GM21529 (cell line): ENCODE data around the gene CCDC74B.
"Not testable (repeated sequence)": the region's sequence is repeated elsewhere in the genome, so short reads cannot be mapped to it uniquely, and the experiment has no call there.

ENCODE experiments used
- ATAC-seq: cut with Tn5 transposase; IDR thresholded peaks from one replicate; pipeline ENCODE4 v1.9.1; 2021; ENCODE audit not compliant: unreplicated experiment

CCDC74B gene

DNA sequence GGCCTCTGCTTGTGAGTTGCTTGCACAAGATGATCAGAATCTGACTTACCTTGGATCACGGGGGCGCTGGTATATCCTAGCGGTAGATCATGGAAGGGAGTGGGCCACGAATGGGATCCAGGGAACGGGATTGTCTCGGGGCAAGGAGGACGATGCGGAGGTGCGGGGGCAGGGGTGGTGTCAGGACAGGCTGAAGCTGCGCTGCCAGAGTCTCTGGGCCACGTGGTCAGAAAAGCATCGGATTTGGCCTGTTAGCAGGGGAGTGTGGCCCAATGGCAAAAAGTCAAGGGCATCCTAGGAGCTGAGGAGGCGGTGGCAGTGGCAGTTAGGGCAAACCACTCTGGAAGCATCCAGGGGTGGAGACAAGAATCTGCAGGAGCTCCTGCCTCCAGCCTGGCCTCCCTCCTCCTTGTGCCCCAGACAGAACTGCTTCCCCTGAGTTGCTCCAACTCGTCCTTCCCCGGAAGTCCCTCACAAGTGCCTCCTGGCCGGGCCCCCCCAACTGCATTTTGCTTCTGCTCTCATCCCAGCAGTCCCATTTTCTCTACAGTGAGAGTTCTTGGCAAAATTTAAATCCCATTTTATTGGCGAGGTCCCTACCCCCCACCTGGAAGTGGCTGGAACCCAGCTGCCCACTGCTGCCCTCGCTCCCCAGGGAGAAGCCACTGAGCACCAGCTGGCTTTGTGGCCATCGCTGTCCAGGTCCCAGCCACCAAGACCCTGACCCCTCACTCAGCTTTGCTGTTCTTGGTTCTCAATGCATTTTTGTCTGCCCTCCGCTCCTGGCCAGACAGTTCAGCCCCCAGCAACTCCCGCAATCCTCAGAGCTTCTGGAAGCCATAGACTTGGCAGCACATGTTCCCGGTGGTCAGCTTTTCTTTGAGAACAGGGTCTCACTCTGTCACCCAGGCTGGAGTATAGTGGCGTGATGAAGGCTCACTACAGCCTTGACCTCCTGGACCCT is 5.6 kb upstream of the CCDC74B start:
- ATAC-seq: no peak

DNA sequence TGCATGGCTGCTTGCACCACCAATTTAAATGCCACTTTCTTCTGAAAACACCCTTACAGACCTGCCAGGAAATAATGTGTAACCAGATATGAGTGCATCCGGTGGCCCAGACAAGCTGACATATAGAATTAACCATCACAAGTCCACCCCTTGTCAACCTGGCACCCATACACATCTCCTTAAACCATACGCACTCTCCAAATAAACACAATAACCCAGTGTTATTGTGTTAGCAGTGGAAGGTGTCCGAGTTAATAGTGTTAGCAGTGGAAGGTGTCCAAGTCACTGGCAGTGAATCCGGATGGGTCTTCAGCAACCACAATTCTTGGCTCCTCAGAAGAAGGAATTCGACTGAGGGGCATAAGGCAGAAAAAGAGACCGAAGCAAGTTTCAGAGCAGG is 3.6 kb upstream of the CCDC74B start:
- ATAC-seq: not testable (repeated sequence)

DNA sequence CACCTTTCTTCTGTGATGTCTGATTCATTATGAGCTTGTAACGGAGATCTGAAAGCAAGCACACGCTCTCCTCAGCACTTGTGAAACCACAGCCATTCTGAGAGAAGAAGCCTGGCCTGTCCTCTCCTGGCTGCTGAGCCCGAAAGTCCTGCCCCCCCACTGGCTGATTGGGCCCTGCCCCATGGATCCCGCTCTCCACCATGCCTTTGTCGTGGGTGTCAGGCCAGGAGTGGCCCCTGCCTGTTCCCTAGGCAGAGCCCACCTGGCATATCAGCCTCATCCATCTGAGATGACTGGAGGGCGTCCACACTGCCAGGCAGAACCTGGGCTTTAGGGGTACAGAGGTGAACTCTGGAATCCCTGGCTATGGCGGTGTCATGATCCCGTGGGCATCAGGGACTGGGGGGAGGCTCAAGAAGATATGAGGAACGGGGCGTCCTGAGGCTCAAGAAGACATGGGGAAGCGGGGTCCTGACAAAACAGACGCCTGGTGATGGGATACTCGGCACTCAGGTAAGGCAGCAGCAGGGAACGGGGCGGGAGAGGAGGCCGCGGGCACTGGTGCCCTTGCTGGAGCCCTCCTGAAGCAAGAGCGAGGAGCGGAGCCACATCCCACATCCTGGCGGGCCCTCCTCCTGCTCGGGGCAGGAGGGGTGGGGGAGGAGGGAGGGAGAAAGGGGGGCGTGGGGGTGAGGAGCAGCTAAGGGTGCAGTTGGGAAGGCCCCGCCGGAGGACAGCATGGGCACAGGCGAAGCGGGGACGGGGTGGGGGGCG is 1.5 kb downstream of the CCDC74B start:
- ATAC-seq: not testable (repeated sequence)

DNA sequence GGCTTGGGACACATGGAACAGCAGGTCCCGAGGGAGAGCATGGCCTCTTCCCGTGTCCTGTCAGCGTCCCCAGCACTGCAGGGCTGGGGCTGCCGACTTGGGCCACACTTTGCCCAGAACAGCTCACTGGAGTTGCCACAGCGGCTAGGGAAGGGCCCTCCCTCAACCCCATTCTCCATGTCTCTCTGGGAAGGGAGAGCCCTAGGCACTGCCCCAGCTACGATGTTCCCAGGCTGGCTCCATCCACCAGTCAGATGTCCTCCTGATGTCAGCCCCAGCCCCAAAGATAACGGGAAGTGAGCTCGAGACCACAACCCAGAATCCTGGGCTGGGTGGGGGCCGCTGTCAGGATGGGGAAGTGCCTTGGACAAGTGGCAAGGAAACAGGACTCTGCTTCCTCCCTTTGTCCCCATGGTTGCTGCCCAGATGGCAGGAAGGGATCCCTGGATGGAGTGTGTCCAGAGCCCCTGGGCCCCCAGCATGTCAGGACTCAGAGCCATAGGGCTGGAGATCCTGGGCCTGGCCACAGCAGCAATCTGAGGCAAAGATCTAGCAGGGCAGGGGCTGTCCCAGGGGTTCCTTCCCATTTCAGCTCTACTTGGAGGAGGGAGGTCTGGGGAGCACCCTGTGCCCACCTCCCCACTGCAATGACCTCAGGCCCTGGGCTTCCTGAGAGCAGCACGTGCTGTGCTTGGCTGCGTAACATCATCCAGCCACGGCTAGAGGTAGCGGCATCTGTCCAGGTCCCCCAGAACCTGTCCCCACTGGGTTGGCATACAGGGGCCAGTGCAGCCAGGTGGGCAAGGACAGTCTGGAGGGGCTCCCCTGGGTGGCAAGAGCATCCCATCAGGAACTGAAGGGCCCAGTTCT is 2.3 kb downstream of the CCDC74B start:
- not testable (repeated sequence) for ATAC-seq

DNA sequence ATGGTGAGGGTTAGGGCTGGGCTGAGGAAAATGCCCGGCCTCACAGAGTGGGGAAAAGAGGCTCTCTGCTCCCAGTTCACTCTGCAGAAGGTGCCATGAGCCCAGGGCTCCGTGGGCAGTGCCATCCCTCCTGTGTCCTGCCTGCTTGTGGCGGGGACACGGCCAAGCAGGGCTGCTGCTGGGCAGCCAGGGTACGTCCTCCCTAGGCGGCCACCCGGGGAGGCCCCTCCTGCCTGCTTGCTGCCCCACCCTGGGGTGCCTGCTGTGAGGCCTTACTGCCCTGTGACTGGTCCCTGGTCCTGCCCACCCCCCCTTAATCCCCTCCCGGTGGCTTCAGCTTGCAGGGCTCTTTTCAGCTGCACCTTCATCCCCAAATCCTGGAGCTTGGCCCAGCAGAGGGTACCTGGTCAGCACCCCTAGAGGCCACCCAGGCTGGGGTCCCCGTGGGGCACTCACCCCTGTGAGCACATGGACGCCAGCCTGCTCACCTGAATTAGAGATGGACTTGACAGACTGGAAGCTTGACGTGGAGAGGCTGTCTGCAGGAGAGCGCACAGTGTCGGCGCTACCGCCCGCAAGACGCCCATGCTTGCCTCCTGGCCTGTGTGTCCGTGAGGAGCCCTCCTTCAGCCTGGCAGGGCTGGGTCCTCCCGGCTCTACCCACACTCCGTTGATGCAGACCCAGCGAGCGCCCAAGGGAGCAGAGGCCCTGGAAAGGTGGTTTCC is 3.1 kb downstream of the CCDC74B start:
- not testable (repeated sequence) for ATAC-seq

DNA sequence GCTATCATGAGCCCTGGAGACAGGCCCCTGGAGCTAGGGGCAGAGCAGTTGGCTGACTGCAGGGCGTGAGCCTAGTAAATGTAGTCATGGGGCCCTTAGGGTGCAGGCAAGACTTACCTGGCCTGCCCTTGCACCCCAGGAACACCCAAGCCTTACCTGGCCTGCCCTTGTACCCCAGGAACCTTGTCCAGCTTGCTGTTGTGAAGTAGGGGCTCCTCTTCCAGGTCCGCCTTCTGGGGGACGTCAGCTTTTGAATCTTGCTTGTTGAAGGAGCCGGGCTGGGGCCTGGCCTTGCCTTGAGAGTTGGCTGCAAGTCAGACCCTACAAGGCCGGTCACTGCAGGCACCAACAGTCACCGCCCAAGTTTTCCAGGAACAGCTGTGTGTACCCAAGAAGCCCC is 3.9 kb downstream of the CCDC74B start:
- not testable (repeated sequence) for ATAC-seq

DNA sequence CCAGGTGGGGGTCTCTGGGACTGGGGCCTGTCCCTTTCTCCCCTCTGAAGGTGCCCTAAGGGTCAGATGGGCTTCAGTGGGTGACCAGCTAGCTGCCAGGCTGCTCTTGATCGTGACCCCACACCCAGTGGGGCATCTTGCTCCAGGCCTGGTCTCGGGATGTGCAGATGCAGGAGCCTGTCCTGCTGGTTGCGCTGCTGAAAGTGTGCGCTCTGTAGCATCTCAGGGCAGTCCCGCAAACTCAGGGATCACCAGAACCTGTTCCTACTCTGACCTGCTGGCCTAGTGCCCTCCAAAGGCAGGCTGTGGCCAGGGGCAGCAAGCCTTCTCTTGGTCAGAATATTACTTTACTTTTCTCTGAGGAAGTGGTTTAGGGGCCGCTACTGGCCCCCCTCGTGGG is 4.4 kb downstream of the CCDC74B start:
- ATAC-seq: not testable (repeated sequence)

DNA sequence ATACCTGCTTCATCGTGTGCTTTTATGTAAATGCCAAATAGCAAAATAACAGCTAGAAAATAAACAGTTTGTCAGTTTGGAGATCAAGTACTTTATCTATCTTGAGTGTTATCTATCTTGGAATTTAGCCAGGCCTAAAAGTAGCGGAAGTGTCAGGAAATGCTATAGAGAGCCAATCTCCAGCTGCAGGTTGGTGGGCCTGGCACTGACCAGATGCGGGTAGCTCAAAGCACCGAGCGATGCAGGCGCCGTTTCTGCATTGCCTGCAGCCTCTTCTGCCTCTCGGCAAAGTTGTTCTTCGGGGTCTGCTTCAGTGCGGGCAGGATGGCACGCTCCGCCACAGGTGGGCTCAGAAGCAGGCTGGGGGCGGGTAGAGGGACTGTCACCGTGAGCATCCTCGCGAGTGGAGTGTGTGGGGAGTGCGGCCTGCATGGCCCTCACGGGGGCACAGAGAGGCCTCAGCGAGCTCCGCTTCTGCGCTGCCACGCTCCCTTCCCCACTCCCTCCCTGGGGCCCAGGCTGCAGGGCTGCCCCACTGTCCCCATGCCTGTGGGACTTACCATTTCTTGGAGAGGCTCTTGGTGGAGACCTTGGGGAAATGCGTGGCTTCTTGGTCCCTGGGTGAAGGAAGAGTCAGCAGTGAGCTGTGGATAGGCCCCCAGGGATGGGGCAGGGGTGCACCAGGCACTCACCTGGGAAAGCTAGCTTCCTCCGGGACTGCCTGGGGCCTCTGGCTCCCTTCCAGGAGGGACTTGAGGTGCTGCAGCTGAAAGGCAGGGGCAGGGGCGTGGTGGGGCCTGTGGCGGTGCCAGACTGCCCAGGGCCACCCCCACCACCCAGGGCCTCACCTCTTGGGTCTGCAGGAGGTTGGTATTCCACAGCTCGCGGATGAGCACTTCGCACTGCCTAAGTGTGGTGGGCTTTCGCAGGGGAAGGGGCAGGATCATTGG is 5.3 kb downstream of the CCDC74B start:
- not testable (repeated sequence) for ATAC-seq

DNA sequence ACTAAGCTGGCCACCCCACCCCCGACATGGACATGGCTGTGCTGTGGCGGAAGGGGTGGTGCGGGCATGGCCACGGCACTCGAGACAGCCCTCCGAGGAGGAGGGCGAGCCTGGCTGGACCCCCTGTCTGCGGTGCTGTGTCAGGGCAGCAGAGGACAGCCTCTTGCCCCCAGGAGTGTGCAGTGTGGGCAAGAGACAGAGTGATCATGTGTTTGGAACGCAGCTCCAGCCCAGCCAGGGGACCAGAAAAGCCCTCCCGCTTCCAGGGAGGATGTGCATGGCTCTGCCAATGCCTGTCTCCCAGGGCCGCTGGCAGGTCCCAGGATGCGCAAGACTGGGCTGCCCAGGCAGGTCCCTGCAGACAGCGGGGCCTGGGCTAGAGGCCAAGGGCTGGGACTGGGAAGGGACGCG is 6.1 kb downstream of the CCDC74B start:
- ATAC-seq: not testable (repeated sequence)

DNA sequence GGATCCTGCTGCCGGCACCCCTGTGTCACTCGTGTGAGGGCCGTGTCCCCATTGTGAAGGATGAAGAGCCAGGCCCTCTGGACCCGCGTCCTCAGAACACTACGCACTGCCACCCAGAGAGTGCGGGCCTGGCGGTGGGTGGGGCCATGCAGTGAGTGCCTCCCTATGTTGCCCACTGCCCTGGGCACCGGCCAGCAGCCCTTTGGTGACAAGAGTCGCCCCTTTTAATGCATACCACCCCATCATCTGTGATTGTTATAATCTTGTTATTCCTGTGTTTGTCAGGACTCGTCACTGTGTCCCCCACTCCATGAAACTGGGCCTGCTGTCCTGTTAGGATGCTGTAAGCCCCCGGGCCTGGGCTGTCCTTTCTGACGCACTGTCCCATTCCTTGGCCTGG is 6.6 kb downstream of the CCDC74B start:
- ATAC-seq: not testable (repeated sequence)

DNA sequence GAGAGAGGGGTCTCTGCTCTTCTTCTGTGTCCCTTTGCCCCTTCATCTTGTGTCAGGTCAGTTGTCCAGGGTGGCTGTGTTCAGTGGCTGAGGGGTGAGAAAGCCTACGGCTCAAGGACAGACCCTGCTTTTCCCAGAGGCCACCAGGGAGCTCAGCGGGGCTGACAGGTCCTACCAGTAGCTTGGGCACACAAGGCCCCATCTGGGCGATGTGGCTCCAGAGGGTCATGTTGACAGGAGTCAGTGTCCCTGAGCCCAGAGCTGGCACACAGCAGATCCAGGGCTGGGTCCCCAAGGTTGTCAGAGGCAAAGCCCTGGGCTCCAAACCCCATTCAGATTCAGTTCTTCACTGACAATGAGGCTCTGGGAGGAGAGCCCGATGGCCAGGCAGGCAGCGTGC is 7.8 kb downstream of the CCDC74B start:
- not testable (repeated sequence) for ATAC-seq

DNA sequence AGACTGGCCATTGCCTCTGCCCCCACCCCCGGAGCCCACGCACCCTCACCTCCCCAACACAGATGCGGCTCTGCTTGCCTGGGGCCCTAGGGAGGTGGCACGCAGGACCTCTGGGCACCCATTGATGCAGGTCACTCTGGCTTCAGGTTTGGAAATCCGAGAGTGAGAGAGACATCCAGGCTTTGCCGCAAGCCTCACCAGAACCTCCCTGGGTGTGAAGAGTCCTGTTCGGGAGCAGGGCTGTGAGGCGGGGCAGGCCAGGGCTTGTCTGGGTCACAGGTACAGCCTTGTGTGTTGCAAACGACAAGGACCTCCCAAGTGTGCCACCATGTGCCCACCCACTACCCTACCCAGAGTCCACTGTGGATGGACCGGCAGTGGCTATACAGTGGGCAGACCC is 8.4 kb downstream of the CCDC74B start:
- not testable (repeated sequence) for ATAC-seq

DNA sequence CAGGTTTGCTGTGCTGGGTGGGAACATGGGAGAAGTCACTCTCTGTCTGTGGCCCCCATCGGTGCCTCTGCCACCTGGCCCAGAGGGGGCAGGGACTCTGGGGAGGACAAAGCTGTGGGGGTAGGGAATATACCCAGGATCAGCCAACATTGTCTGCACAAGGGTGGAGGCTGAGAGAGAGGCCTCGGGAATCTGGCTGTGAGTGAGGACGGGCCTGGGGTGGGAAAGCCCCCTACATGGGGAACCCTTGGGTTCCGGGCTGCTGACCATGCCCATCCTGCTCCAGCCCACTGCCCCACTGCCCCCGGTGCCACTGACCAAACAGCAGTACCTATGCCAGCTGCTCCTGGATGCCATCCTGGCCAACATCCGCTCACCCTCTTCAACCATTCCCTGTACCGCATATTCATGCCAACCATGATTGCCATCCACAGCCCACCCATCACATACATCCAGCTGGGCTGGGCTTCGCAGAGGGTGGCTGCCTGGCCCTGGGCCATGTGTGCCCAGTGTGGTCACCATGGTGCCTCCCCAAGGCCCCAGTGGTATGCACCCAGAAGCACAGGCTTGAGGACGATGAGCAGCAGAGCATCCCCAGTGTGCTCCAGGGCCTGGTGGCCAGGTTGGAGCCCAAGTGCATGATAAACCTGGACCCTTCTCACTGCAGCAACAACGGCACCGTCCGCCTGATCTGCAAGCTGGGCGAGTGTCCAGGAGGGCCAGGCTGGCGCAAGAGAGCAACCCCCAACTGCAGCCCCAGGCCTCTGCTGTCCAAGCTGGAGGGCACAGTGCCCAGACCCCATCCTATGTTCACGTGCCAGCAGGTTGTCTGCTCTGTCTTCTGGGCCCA is 9.0 kb downstream of the CCDC74B start:
- no peak for ATAC-seq

DNA sequence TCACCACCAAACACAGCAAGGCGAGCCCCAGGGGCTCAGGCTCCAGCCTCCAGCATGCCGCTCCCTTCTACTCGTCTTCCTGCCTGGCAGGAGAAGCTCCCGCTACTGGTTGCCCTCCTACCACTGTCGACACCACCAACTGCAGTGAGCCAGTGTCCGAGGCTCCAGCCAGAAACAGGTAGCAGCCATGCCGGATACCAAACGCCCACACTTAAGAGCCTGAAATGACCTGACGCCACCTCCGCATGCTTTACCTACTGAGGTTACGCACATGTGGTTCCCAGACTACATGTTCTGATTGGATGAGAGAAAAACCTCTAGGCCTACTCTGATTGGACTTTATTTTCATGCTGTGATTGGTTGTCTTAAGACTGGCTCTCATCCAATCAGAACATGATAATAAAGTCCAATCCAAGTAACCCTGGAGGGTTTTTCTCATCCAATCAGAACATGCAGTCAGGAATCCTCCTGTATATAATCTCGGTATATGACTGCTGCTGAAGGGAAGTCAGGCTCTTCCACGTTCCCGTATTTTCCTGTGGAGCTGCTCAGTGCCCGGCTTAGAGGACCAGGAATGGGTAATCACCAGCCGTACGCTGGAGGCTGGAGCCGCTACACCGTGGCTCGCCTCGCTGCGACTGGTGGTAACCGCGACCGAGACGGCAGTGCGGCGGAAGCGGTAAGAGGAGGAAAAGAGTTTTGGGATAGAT is 15.6 kb downstream of the CCDC74B start, which contains the start of gene POTEF:
Gene POTEF (minus strand): TSS at position 103 of the 710 bp plus-strand sequence. CDS start 8,707 bp downstream, outside the sequence.
- not testable (repeated sequence) for ATAC-seq

DNA sequence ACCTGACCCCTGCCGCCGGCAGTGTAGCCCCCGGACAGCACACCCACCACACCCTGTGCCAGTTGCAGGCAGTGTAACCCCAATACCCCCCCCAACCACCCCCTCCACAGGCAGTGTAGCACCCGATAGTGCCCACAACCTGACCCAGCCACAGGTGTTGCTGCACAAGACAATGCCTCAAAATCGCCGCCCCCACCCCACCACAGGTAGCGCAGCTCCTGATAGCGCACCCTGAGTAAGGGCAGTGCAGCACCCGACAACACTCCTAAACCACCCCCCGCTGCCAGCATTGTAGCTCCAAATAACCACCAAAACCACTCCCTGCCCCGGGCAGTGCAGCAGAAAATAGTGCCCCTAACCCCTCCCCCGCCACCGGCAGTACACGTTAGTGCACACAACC is 16.4 kb downstream of the CCDC74B start:
- ATAC-seq: not testable (repeated sequence)

DNA sequence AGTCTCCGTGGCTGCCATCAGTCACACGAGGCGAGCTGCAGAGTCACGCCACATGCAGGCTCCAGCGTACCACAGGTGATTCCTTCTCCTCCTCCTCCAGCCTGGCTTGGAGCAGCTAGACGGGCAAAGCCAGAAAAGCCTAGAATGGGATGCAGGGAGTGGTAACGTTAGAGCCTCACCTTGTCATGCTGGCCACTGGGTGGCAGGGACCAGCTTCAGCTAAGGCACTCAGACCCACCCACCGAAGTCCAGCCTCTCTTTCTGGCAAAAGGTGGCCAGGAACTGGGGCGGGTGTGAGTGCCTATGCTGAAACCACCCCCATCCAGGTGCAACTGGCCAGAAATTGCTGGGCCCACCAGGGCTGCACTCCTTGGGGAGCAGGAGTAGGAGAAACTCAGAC is 17.2 kb downstream of the CCDC74B start:
- not testable (repeated sequence) for ATAC-seq

DNA sequence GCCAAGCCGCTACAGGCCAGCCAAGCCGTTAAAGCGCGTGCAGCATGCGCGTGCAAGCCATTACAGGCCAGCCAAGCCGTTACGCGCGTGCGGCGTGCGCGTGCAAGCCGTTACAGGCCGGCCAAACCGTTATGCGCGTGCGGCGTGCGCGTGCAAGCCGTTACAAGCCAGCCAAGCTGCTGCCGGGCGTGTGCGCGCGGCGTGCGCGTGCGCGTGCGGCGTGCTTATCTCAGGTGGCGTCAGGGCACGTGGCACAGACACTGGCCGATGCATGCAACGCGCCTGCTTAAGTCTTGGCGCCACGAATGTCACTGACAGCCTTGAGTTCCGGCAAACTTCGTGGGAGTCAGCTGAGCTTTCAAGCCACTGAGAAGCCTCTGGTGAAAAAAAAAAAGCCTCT is 24.0 kb downstream of the CCDC74B start:
- ATAC-seq: not testable (repeated sequence)
